ENCODE results near the gene ZNF598. TPM values are rescaled to one million over a fixed set of nuclear protein-coding genes. Genes with fewer than 3 reads are reported as not detected.
"Not testable (repeated sequence)": the region's sequence is repeated elsewhere in the genome, so short reads cannot be mapped to it uniquely, and the experiment has no call there.

Gene ZNF598
- total RNA-seq, 3 donors from 2014 or later, result 41.9 to 45.4 (median 42.4) TPM

DNA sequence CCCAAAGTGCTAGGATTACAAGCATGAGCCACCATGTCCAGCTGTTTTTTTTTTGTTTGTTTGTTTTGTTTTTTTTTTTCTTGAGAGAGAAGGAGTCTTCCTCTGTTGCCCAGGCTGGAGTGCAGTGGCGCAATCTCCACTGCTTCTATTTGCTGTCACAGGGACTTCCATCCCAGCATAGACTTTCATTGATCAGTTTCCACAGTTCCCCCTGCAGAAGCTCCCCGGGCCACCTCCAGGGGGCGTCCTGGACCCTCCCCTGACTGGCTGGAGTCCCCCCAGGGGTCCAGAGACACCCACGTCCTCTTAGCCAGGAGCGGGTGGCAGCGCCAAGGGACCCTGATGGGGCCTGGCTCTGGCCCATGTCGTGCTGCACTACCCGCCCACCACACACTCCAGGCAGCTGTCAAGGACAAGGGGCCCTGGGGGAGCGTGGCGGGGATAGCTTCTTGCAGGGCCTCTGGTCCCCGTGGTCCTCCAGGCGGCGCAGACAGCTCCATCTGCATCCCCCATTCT is 6.8 kb upstream of the ZNF598 start:
- ATAC-seq (no peak), DNase-seq (peak in 1 of 3 donors; percentile 50)
- Histone ChIP-seq H3K9me3 (no peaks in the 10 kb centered on the region), H3K4me3 (no peak overlapping the region), H3K4me1 (ENCODE audit: low read depth) (peaks cover 25% of the 10 kb centered on the region), H3K36me3 (ENCODE audit: low read depth) (no peaks in the 10 kb centered on the region)
- TF ChIP-seq, protein P1, sequence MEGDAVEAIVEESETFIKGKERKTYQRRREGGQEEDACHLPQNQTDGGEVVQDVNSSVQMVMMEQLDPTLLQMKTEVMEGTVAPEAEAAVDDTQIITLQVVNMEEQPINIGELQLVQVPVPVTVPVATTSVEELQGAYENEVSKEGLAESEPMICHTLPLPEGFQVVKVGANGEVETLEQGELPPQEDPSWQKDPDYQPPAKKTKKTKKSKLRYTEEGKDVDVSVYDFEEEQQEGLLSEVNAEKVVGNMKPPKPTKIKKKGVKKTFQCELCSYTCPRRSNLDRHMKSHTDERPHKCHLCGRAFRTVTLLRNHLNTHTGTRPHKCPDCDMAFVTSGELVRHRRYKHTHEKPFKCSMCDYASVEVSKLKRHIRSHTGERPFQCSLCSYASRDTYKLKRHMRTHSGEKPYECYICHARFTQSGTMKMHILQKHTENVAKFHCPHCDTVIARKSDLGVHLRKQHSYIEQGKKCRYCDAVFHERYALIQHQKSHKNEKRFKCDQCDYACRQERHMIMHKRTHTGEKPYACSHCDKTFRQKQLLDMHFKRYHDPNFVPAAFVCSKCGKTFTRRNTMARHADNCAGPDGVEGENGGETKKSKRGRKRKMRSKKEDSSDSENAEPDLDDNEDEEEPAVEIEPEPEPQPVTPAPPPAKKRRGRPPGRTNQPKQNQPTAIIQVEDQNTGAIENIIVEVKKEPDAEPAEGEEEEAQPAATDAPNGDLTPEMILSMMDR (IDR thresholded peaks at IDR 0.05), result no peak
- intact Hi-C loops (cut with DNase I, micrococcal nuclease), result no loop called here

DNA sequence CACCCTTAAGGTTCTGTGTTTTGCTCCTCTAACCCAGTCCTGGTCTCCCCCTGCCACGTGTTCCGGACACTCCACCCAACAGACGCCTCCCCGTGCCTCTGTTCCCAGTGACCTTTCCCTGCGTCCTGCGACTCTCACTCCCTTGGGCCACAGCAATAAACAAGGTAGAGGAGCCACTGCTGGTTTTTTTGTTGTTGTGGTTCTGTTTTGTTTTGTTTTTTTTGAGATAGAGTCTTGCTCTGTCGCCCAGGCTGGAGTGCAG is 6.3 kb upstream of the ZNF598 start:
- DNase-seq, result no peak
- Histone ChIP-seq H3K36me3 (ENCODE audit: low read depth) (no peaks in the 10 kb centered on the region), H3K9me3 (no peaks in the 10 kb centered on the region), H3K4me1 (ENCODE audit: low read depth) (peaks cover 25% of the 10 kb centered on the region), H3K4me3 (no peak overlapping the region)
- intact Hi-C loops (cut with DNase I, micrococcal nuclease), result no loop called here
- TF ChIP-seq, protein P1 (IDR thresholded peaks at IDR 0.05), result no peak
- no peak for ATAC-seq

DNA sequence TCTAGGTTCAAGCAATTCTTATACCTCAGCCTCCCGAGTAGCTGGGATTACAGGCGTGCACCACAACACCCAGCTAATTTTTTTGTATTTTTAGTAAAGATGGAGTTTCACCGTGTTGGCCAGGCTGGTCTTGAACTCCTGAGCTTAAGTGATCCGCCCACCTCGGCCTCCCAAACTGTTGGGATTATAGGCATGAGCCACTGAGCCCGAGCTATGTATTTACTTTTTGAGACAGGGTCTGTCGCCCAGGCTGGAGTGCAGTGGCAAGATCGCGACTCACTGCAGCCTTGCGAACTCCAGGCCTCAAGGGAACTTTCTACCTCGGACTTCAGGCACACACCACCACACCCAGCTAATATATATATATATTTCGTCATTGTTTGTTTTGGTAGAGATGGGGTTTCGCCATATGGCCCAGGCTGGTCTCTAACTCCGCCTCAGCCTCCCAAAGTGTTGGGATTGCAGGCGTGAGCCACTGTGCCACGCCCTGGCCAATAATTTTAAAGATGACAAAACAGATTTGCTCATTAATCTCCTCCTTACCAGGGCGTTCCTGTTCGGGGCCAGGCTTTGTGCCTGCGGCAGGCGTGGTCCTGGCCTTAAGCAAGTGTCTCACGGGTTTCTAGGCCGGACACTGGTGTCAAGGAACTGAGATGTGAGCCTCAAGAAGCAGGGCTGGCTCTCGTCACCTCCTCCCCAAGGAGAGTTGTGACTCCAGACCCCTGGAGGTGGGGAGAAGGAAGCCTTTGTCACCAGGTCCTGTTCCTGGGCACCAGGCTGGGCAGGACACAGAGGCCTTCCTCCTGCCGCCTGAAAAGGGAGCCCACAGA is 5.7 kb upstream of the ZNF598 start:
- peak; percentile 95 for ATAC-seq
- TF ChIP-seq, protein P1 (IDR thresholded peaks at IDR 0.05), result no peak
- intact Hi-C loops (cut with DNase I, micrococcal nuclease), result no loop called here
- H3K36me3 ChIP-seq (ENCODE audit: low read depth), result no peaks in the 10 kb centered on the region
- peak; percentile 80 to 85 (median 82) for DNase-seq
- no peak overlapping the region for H3K4me3 ChIP-seq
- H3K4me1 ChIP-seq (ENCODE audit: low read depth), result peaks cover 23% of the 10 kb centered on the region
- no peaks in the 10 kb centered on the region for H3K9me3 ChIP-seq

DNA sequence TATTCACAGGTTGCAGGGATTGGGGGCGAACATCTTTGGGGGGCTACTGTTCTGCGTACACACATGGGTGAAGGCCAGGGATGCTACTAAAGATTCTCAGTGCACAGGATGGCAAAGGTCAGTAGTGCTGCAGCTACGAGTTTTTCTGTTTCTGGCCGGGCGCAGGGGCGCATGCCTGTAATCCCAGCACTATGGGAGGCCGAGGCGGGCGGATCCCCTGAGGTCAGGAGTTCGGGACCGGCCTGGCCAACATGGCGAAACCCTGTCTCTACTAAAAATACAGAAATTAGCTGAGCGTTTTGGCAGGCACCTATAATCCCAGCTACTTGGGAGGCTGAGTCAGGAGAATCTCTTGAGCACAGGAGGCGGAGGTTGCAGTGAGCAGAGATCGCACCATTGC is 3.9 kb upstream of the ZNF598 start:
- Histone ChIP-seq H3K9me3 (no peaks in the 10 kb centered on the region), H3K36me3 (ENCODE audit: low read depth) (no peaks in the 10 kb centered on the region), H3K4me3 (no peak overlapping the region), H3K4me1 (ENCODE audit: low read depth) (peaks cover 19% of the 10 kb centered on the region)
- TF ChIP-seq, protein P1 (IDR thresholded peaks at IDR 0.05), result no peak
- intact Hi-C loops (cut with DNase I, micrococcal nuclease), result no loop called here
- DNase-seq (no peak), ATAC-seq (no peak)

DNA sequence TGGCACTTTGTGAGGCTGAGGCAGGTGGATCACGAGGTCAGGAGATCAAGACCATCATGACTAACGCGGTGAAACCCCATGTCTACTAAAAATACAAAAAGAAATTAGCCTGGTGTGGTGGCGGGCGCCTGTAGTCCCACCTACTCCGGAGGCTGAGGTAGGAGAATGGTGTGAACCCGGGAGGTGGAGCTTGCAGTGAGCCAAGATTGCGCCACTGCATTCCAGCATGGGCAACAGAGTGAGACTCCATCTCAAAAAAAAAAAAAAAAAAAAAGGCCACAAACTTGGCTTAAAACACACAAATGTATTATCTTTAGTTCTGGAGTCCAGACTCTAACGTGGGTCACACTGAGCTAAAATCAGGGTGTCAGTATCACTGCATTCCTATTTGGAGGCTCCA is 2.1 kb upstream of the ZNF598 start:
- H3K4me1 ChIP-seq (ENCODE audit: low read depth), result peaks cover 34% of the 10 kb centered on the region
- DNase-seq; H3K9me3 ChIP-seq; H3K36me3 ChIP-seq (ENCODE audit: low read depth); ATAC-seq; intact Hi-C loops (cut with DNase I, micrococcal nuclease); H3K4me3 ChIP-seq: not testable (repeated sequence)

DNA sequence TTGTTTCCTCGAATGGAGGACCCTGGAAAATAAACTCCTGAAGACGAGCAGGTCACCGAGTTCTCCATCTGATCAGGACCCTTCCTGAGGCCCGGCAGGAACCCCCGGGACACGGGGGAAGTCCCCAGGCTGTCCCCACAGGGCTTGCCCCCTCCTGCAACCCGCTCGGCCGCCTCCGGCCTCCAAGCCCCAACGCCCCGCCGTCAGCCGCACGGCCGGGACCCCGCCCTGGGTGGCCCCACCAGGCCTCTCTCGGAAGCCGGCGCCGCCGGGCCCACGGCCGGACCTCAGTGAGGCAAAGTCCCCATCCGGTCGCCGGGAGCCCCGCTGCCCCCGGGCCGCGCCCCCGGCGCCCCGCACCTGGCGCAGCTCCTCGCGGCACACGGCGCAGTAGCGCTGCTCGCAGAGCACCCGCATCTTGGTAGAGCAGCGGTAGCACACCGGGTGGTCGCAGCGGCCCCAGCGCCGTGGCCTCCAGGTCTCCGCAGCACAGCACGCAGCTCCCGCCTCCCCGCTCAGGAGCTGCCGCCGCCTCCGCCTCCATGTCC is 383 bp downstream of the ZNF598 start:
- Histone ChIP-seq H3K4me3 (peak overlapping the region; percentile 95), H3K4me1 (ENCODE audit: low read depth) (peaks cover 31% of the 10 kb centered on the region), H3K36me3 (ENCODE audit: low read depth) (no peaks in the 10 kb centered on the region), H3K9me3 (no peaks in the 10 kb centered on the region)
- intact Hi-C loops (cut with DNase I, micrococcal nuclease), result no loop called here
- DNase-seq (peak in 2 of 3 donors; percentile 70 to 75), ATAC-seq (peak; percentile 22)
- TF ChIP-seq, protein P1 (IDR thresholded peaks at IDR 0.05), result no peak
